Measurements from ENCODE around the gene PANX3. TPM values are rescaled to one million over a fixed set of nuclear protein-coding genes. Genes with fewer than 3 reads are reported as not detected.

PANX3 gene
- total and polyA plus RNA-seq, 4 donors, result not detected

GRCh38 chr11:124635932-124636331 lies 24.7 kb downstream of the PANX3 start:
- TF ChIP-seq YY1 (IDR thresholded peaks at IDR 0.05) (no peak), ATF3 (IDR thresholded peaks at IDR 0.05) (no peak), RXRA (IDR thresholded peaks at IDR 0.05) (no peak), SP1 (IDR thresholded peaks at IDR 0.05) (no peak), ZBTB33 (IDR thresholded peaks at IDR 0.05) (no peak), FOXA2 (IDR thresholded peaks at IDR 0.05) (no peak), EGR1 (IDR thresholded peaks at IDR 0.05; ENCODE audit: low read depth in 2 of 2) (no peak), HNF4A (conservative IDR thresholded peaks at IDR 0.05) (no peak)
- Histone ChIP-seq H3K36me3 (ENCODE audit: control insufficient read depth in 4 of 4, insufficient read depth in 3 of 4, low read depth in 1 of 4, low read length in 3 of 4) (peaks cover 15 to 62% (median 54%) of the 10 kb centered on the region in 4 donors), H3K9me3 (ENCODE audit: control insufficient read depth in 4 of 4, low read length in 3 of 4) (no peaks in the 10 kb centered on the region), H3K27ac (ENCODE audit: low read depth in 1 of 2, low read length in 2 of 2) (no peak overlapping the region), H3K9ac (ENCODE audit: low read depth in 1 of 2, low read length in 2 of 2) (no peak overlapping the region), H3K4me3 (ENCODE audit: low read depth in 1 of 3, low read length in 3 of 3) (no peak overlapping the region), H3K4me1 (ENCODE audit: control insufficient read depth in 4 of 4, insufficient read depth in 4 of 4, low read length in 3 of 4) (no peaks in the 10 kb centered on the region), H3K27me3 (ENCODE audit: control insufficient read depth in 4 of 4, insufficient read depth in 4 of 4, low read length in 3 of 4) (no peaks in the 10 kb centered on the region)
- DNase-seq (ENCODE audit: low spot score), result no peak
- WGBS, result 87% methylated on average over 3 of the region's 3 CpGs

DNA sequence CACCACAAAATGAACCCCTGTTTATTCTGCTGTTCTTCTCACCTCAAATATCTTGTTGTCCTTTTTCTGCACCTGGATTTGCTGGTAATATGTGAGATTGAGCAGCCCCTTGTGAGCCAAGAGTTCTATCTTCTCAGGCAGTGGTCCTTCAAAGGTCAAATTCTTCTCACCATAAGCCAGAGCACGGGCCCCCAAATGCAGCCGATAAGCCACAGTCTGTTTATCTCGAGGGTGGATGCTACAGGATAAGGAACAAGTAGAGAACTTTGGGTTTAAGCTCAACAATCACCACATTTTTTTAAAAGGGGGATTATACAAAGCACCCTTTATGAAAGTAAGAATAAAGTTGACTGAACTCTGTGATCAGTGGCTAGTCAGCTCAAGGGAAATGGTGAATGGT lies 27.3 kb downstream of the PANX3 start:
- H3K4me1 ChIP-seq (ENCODE audit: control insufficient read depth in 4 of 4, insufficient read depth in 4 of 4, low read length in 3 of 4), result no peaks in the 10 kb centered on the region
- DNase-seq (ENCODE audit: low spot score), result no peak
- no peak overlapping the region for H3K27ac ChIP-seq (ENCODE audit: low read depth in 1 of 2, low read length in 2 of 2)
- no peak overlapping the region for H3K9ac ChIP-seq (ENCODE audit: low read depth in 1 of 2, low read length in 2 of 2)
- H3K27me3 ChIP-seq (ENCODE audit: control insufficient read depth in 4 of 4, insufficient read depth in 4 of 4, low read length in 3 of 4), result no peaks in the 10 kb centered on the region
- WGBS, result 88% methylated on average over 3 of the region's 3 CpGs
- H3K9me3 ChIP-seq (ENCODE audit: control insufficient read depth in 4 of 4, low read length in 3 of 4), result no peaks in the 10 kb centered on the region
- H3K36me3 ChIP-seq (ENCODE audit: control insufficient read depth in 4 of 4, insufficient read depth in 3 of 4, low read depth in 1 of 4, low read length in 3 of 4), result peaks cover 8 to 36% (median 30%) of the 10 kb centered on the region in 4 donors
- TF ChIP-seq MAX (IDR thresholded peaks at IDR 0.05) (no peak), TAF1 (conservative IDR thresholded peaks at IDR 0.05) (no peak), NR2F2 (IDR thresholded peaks at IDR 0.05) (no peak), RXRA (IDR thresholded peaks at IDR 0.05) (no peak), YY1 (IDR thresholded peaks at IDR 0.05) (no peak), HNF4G (IDR thresholded peaks at IDR 0.05) (no peak), CTCF (IDR thresholded peaks at IDR 0.05; ENCODE audit: low read depth, low read length, missing input control) (no peak)
- H3K4me3 ChIP-seq (ENCODE audit: low read depth in 1 of 3, low read length in 3 of 3), result no peak overlapping the region

GRCh38 chr11:124639186-124639585 lies 28.0 kb downstream of the PANX3 start:
- Histone ChIP-seq H3K36me3 (ENCODE audit: control insufficient read depth in 4 of 4, insufficient read depth in 3 of 4, low read depth in 1 of 4, low read length in 3 of 4) (peaks cover 8 to 32% (median 27%) of the 10 kb centered on the region in 4 donors), H3K9me3 (ENCODE audit: control insufficient read depth in 4 of 4, low read length in 3 of 4) (no peaks in the 10 kb centered on the region), H3K27ac (ENCODE audit: low read depth in 1 of 2, low read length in 2 of 2) (no peak overlapping the region), H3K27me3 (ENCODE audit: control insufficient read depth in 4 of 4, insufficient read depth in 4 of 4, low read length in 3 of 4) (no peaks in the 10 kb centered on the region), H3K9ac (ENCODE audit: low read depth in 1 of 2, low read length in 2 of 2) (no peak overlapping the region), H3K4me1 (ENCODE audit: control insufficient read depth in 4 of 4, insufficient read depth in 4 of 4, low read length in 3 of 4) (no peaks in the 10 kb centered on the region), H3K4me3 (ENCODE audit: low read depth in 1 of 3, low read length in 3 of 3) (no peak overlapping the region)
- DNase-seq (ENCODE audit: low spot score), result no peak
- WGBS, result 87% methylated on average over 1 of the region's 1 CpG
- TF ChIP-seq SP1 (IDR thresholded peaks at IDR 0.05) (no peak), ZBTB33 (IDR thresholded peaks at IDR 0.05) (no peak), HNF4A (conservative IDR thresholded peaks at IDR 0.05) (no peak), EGR1 (IDR thresholded peaks at IDR 0.05; ENCODE audit: low read depth in 2 of 2) (no peak)

Data from liver (tissue), 9 donors.